HUES6 (cell line): ENCODE measurements around the gene FGF8.

Source experiments
- H3K27ac ChIP-seq: 2 replicates; pipeline ENCODE4 v1.7.0; 2013; ENCODE audit warnings: low read depth, mild to moderate bottlenecking, low read length, inconsistent platforms
- H3K27me3 ChIP-seq: 2 replicates; pipeline ENCODE4 v1.6.1; 2013; ENCODE audit warnings: low read length; ENCODE audit not compliant: control insufficient read depth, insufficient read depth
- H3K36me3 ChIP-seq: 2 replicates; pipeline ENCODE4 v1.6.1; 2013; ENCODE audit warnings: low read length; ENCODE audit not compliant: control insufficient read depth, insufficient read depth
- H3K4me1 ChIP-seq: 2 replicates; pipeline ENCODE4 v1.6.1; 2013; ENCODE audit warnings: low read length; ENCODE audit not compliant: control insufficient read depth, insufficient read depth
- H3K4me3 ChIP-seq: 2 replicates; pipeline ENCODE4 v1.5.1; 2013; ENCODE audit warnings: low read depth, low read length
- H3K9ac ChIP-seq: one replicate; pipeline ENCODE4 v1.6.1; 2013; ENCODE audit warnings: mild to moderate bottlenecking, low read length
- H3K9me3 ChIP-seq: 2 replicates; pipeline ENCODE4 v1.6.1; 2013; ENCODE audit warnings: low read depth, low read length; ENCODE audit not compliant: control insufficient read depth, insufficient read depth

Gene FGF8

DNA sequence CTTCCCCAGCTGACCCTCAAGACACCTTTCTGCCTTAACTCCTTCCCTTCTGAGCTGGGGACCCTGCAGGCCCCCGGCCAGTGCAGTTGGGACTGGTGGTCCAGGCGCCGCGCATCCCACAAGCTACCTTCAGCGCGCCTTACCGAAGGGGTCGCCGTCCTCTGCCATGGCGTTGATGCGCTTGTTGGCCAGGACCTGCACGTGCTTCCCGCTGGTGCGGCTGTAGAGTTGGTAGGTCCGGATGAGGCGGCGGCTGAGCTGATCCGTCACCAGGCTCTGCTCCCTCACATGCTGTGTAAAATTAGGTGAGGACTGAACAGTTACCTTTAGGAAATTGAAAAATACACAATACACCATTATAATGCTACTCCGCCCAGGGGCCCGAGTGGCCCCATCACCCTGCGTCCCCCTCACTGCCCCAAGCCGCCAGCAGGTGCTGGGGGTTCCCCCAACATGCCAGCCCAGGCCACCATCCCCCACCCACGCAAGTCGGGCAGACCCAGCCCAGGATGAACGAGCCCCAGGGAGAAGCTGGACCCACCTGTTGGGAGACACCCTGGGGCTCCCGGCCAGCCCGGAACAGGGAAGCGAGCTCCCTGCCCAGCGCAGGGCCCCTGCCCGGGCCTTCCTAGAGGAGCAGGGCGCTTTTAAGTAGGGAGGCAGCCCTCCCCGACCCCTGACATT is 1.2 kb downstream of the FGF8 start:
- H3K9me3 ChIP-seq: no peaks in the 10 kb centered on the region

GRCh38 chr10:101773923-101774588 is 1.9 kb downstream of the FGF8 start:
- H3K27me3 ChIP-seq: peaks cover 73% of the 10 kb centered on the region
- H3K36me3 ChIP-seq: peaks cover 14% of the 10 kb centered on the region; the same call in 1 of the 2 replicates
- H3K4me1 ChIP-seq: peaks cover 52% of the 10 kb centered on the region
- no peak overlapping the region for H3K27ac ChIP-seq
- peak overlapping the region; percentile 60 for H3K4me3 ChIP-seq
- H3K9me3 ChIP-seq: no peaks in the 10 kb centered on the region
- no peak overlapping the region for H3K9ac ChIP-seq

More for the DNA sequence above, 1.2 kb downstream of the FGF8 start:
- Histone ChIP-seq H3K27ac (no peak overlapping the region), H3K36me3 (peaks cover 10% of the 10 kb centered on the region; the same call in 1 of the 2 replicates), H3K27me3 (peaks cover 76% of the 10 kb centered on the region), H3K4me1 (peaks cover 51% of the 10 kb centered on the region), H3K4me3 (peak overlapping the region; percentile 60), H3K9ac (peak overlapping the region; percentile 80)

- Histone ChIP-seq H3K4me3 (peak overlapping the region; percentile 60), H3K27me3 (peaks cover 64% of the 10 kb centered on the region)
Observed at GRCh38 chr10:101772895-101773761, 2.8 kb downstream of the FGF8 start.

DNA sequence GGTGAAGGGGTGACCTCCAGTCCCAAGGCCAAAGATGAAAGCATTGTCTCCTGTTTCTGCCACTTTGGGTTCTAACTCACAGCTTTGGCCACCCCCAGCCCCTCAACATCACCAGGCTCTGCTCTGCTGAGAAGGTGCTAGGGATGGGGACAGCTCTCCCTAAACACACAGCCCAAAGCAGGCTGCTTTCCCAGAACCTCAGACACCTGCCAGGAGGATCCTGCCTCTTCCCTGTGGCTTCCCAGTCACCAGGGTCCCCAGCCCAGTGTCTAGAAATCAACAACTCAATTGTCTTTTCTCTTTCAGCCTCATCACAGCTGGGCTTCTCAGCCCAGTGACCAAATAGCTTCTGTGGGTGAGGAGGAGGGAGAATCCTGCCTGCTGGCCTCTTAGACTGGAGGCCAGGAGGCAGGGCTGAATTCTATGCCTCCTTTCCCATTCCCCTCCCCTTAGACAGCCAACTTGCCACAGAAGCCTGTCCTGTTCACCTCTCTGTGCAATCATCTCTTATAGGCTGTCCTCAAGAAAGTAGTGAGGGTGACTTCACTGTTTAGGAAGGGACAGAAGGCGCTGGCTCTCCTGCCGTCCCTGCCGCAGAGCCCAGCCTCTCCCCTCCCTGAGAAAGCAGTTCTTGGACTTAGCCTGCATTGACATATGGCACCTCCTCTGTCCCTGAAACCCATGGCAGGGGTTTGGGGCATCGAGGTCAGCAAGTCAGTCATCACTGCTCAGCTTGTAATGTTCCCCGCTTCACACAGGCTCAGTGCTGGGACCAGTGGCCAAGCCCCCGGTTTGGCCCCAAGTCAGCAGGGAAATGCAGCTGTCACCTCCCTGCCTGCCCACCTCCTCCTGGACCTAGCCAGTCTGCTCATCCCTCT is 3.7 kb downstream of the FGF8 start:
- H3K36me3 ChIP-seq: peaks cover 15% of the 10 kb centered on the region; the same call in 1 of the 2 replicates
- peaks cover 55% of the 10 kb centered on the region for H3K27me3 ChIP-seq
- no peak overlapping the region for H3K27ac ChIP-seq
- H3K9me3 ChIP-seq: no peaks in the 10 kb centered on the region
- H3K9ac ChIP-seq: peak overlapping the region; percentile 49
- H3K4me1 ChIP-seq: peaks cover 56% of the 10 kb centered on the region
- H3K4me3 ChIP-seq: no peak overlapping the region

More at GRCh38 chr10:101772895-101773761, 2.8 kb downstream of the FGF8 start:
- peak overlapping the region; percentile 49 for H3K9ac ChIP-seq
- H3K9me3 ChIP-seq: no peaks in the 10 kb centered on the region
- peaks cover 57% of the 10 kb centered on the region for H3K4me1 ChIP-seq
- peaks cover 15% of the 10 kb centered on the region; the same call in 1 of the 2 replicates for H3K36me3 ChIP-seq
- H3K27ac ChIP-seq: no peak overlapping the region

GRCh38 chr10:101771380-101771779 is 4.5 kb downstream of the FGF8 start:
- Histone ChIP-seq H3K27me3 (peaks cover 46% of the 10 kb centered on the region), H3K9ac (no peak overlapping the region), H3K9me3 (no peaks in the 10 kb centered on the region), H3K27ac (no peak overlapping the region), H3K4me3 (no peak overlapping the region), H3K4me1 (peaks cover 51% of the 10 kb centered on the region), H3K36me3 (peaks cover 15% of the 10 kb centered on the region; the same call in 1 of the 2 replicates)

DNA sequence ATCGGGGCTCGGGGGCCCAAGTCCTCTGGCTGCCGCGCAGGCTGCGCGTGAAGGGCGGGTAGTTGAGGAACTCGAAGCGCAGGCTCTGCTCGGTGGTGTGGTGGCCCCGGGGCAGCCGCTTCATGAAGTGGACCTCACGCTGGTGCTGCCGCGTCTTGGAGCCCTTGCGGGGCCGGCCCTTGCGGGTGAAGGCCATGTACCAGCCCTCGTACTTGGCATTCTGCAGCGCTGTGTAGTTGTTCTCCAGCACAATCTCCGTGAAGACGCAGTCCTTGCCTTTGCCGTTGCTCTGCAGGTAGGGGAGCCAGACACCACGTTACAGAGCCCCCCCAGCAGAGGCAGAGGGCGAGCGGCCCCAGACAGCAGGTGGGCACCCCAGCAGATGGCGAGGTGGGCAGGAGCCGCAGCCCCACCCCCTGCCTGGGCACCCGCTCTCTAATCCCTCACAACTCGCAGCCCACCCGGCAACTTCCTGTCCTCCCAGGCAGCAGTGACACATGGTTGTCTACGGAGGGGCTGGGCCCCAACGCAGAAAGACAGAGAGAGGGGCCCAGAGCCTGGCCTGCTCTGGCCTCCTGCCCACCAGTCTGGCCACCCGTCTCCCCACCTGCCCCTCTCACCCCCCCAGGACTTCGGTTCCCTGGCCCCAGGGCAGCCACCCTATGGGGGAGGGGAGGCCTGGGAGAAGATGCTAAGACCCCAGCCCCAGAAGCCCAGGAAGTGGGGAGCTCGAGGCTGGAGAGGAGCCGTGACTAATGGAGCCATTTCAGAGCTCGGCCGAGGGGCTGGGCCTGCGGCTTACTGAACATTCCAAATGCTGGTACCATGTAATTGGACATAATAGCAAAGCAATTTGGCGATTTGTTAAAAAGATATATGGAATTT is 5.3 kb downstream of the FGF8 start:
- no peak overlapping the region for H3K27ac ChIP-seq

GRCh38 chr10:101769541-101770180 is 6.3 kb downstream of the FGF8 start:
- H3K9me3 ChIP-seq: no peaks in the 10 kb centered on the region
- H3K9ac ChIP-seq: no peak overlapping the region
- no peak overlapping the region for H3K27ac ChIP-seq
- peaks cover 15% of the 10 kb centered on the region; the same call in 1 of the 2 replicates for H3K36me3 ChIP-seq
- H3K4me1 ChIP-seq: peaks cover 48% of the 10 kb centered on the region
- H3K27me3 ChIP-seq: peaks cover 45% of the 10 kb centered on the region
- no peak overlapping the region for H3K4me3 ChIP-seq

More for the DNA sequence above, 5.3 kb downstream of the FGF8 start:
- H3K4me1 ChIP-seq: peaks cover 51% of the 10 kb centered on the region
- no peak overlapping the region for H3K4me3 ChIP-seq
- H3K27me3 ChIP-seq: peaks cover 45% of the 10 kb centered on the region
- no peak overlapping the region for H3K9ac ChIP-seq
- H3K9me3 ChIP-seq: no peaks in the 10 kb centered on the region
- peaks cover 15% of the 10 kb centered on the region; the same call in 1 of the 2 replicates for H3K36me3 ChIP-seq

- Histone ChIP-seq H3K4me3 (no peak overlapping the region), H3K27me3 (peaks cover 37% of the 10 kb centered on the region), H3K4me1 (peaks cover 40% of the 10 kb centered on the region), H3K9me3 (no peaks in the 10 kb centered on the region), H3K9ac (no peak overlapping the region), H3K27ac (no peak overlapping the region), H3K36me3 (peaks cover 15% of the 10 kb centered on the region; the same call in 1 of the 2 replicates)
Observed at GRCh38 chr10:101768791-101769170, 7.1 kb downstream of the FGF8 start.

- Histone ChIP-seq H3K27me3 (peaks cover 31% of the 10 kb centered on the region), H3K36me3 (peaks cover 15% of the 10 kb centered on the region; the same call in 1 of the 2 replicates), H3K4me3 (no peak overlapping the region), H3K9me3 (no peaks in the 10 kb centered on the region), H3K4me1 (peaks cover 34% of the 10 kb centered on the region), H3K9ac (no peak overlapping the region), H3K27ac (no peak overlapping the region; the same call in 1 of the 2 replicates)
Observed at GRCh38 chr10:101767966-101768790, 7.7 kb downstream of the FGF8 start.
